HG03565 (cell line): ENCODE data around the gene PLD2.
"Not testable (repeated sequence)": the region's sequence is repeated elsewhere in the genome, so short reads cannot be mapped to it uniquely, and the experiment has no call there.

Source experiments
- ATAC-seq: cut with Tn5 transposase; IDR thresholded peaks from one replicate; pipeline ENCODE4 v1.9.1; 2021; ENCODE audit warnings: mild to moderate bottlenecking, moderate library complexity; ENCODE audit not compliant: unreplicated experiment

PLD2 gene

GRCh38 chr17:4832829-4833177 lies 25.9 kb downstream of the PLD2 start:
- ATAC-seq = not testable (repeated sequence)

GRCh38 chr17:4833178-4833940 lies 26.4 kb downstream of the PLD2 start, which contains the start of gene MINK1:
TSS of gene MINK1 (plus strand) at chr17:4833340. CDS start at chr17:4833584, 244 bp downstream.
- peak; percentile 89 for ATAC-seq

GRCh38 chr17:4833941-4834680 lies 27.2 kb downstream of the PLD2 start:
- ATAC-seq = no peak

GRCh38 chr17:4834681-4835020 lies 27.7 kb downstream of the PLD2 start:
- no peak for ATAC-seq

- ATAC-seq = no peak
Observed at GRCh38 chr17:4836221-4836620, 29.3 kb downstream of the PLD2 start.

- ATAC-seq = no peak
Observed at GRCh38 chr17:4837471-4838308, 30.7 kb downstream of the PLD2 start.

GRCh38 chr17:4838309-4838785 lies 31.4 kb downstream of the PLD2 start:
- no peak for ATAC-seq

GRCh38 chr17:4839221-4839620 lies 32.3 kb downstream of the PLD2 start:
- ATAC-seq = no peak

GRCh38 chr17:4839965-4840892 lies 33.3 kb downstream of the PLD2 start:
- ATAC-seq = no peak

- ATAC-seq = no peak
Observed at GRCh38 chr17:4840893-4841242, 33.9 kb downstream of the PLD2 start.

- ATAC-seq = no peak
Observed at GRCh38 chr17:4842376-4842775, 35.4 kb downstream of the PLD2 start.

- ATAC-seq = no peak
Observed at GRCh38 chr17:4843321-4844000, 36.5 kb downstream of the PLD2 start.

- ATAC-seq = no peak
Observed at GRCh38 chr17:4845118-4845517, 38.2 kb downstream of the PLD2 start.

- no peak for ATAC-seq
Observed at GRCh38 chr17:4846635-4847390, 39.9 kb downstream of the PLD2 start.

GRCh38 chr17:4849011-4849536 lies 42.1 kb downstream of the PLD2 start:
- no peak for ATAC-seq

GRCh38 chr17:4850246-4850645 lies 43.3 kb downstream of the PLD2 start:
- ATAC-seq = no peak

- ATAC-seq = no peak
Observed at GRCh38 chr17:4851084-4851483, 44.1 kb downstream of the PLD2 start.

GRCh38 chr17:4852567-4853207 lies 45.7 kb downstream of the PLD2 start:
- ATAC-seq = no peak
